A549 (cell line): Measurements from ENCODE around the gene TACC3. TPM values are rescaled to one million over a fixed set of nuclear protein-coding genes. Genes with fewer than 3 reads are reported as not detected.
A peak's percentile ranks its signal among the peaks of the same experiment; 100 is the strongest.

Experiments used
- ATAC-seq, 2 experiments: fragments of 200-7000 bp in 1 of 2; fragments of >200 bp in 1 of 2; cut with Nextera tagmentation in 1 of 2; cut with Tn5 transposase in 1 of 2; 3 replicates each; pipeline versions ENCODE4 v1.8.0 to v1.9.1; 2018 to 2020; ENCODE audit warnings: mild to moderate bottlenecking in 1 of 2, moderate library complexity in 1 of 2
- CTCF ChIA-PET: fragments of 300-600 bp; sonication (Branson Sonifier 250); formaldehyde crosslinking; extraction: SDS; loops from one replicate; lab custom pipeline; 2021; ENCODE audit warnings: antibody characterized with exemption, inconsistent platforms; lab: Yijun Ruan, JAX
- POLR2A ChIA-PET: fragments of 350-600 bp; formaldehyde crosslinking; extraction: SDS; loops from one replicate; lab custom pipeline; 2021; ENCODE audit warnings: antibody characterized with exemption, inconsistent platforms; lab: Yijun Ruan, JAX
- DNase-seq, 2 experiments: peaks; one replicate each; pipeline versions ENCODE4 v3.0.0 to v3.0.0-alpha.2; 2011 to 2016; ENCODE audit warnings: low read depth in 1 of 2, low spot score in 1 of 2
- FAIRE-seq: peaks from 2 replicates; lab custom pipeline; 2011; peaks lifted over from hg19 to GRCh38; lab: Jason Lieb, UNC
- H3K27ac ChIP-seq, 2 experiments: fragments of >200 bp; sonication (Bioruptor Twin); formaldehyde crosslinking; 3 replicates each; pipeline ENCODE4 v1.5.1; 2016 to 2017
- H3K4me1 ChIP-seq: fragments of >200 bp; sonication (Bioruptor Twin); formaldehyde crosslinking; 3 replicates; pipeline ENCODE4 v1.6.1; 2016
- H3K4me2 ChIP-seq: fragments of >200 bp; sonication (Bioruptor Twin); formaldehyde crosslinking; 3 replicates; pipeline ENCODE4 v1.6.1; 2016
- H3K4me3 ChIP-seq: fragments of >200 bp; sonication (Bioruptor Twin); formaldehyde crosslinking; 3 replicates; pipeline ENCODE4 v1.5.1; 2016
- H3K9me3 ChIP-seq: fragments of >200 bp; sonication (Bioruptor Twin); formaldehyde crosslinking; 3 replicates; pipeline ENCODE4 v1.6.1; 2016
- BHLHE40 ChIP-seq: IDR thresholded peaks from 2 replicates; pipeline ENCODE4 v1.6.1; 2012; ENCODE audit warnings: low read depth, low read length, inconsistent platforms
- CBX2 ChIP-seq: fragments of 200-600 bp; sonication (generic); IDR thresholded peaks from 2 replicates; pipeline ENCODE4 v1.6.1; 2016; ENCODE audit warnings: low read depth, mild to moderate bottlenecking, borderline replicate concordance
- CBX8 ChIP-seq: fragments of 200-600 bp; sonication (generic); IDR thresholded peaks from 2 replicates; pipeline ENCODE4 v1.6.1; 2016
- CEBPB ChIP-seq, 2 experiments: fragments of >200 bp in 1 of 2; sonication (Bioruptor Twin) in 1 of 2; formaldehyde crosslinking in 1 of 2; IDR thresholded peaks; 2 replicates each; pipeline ENCODE4 v1.6.1; 2012 to 2016
- CHD4 ChIP-seq: fragments of 200-600 bp; sonication (generic); IDR thresholded peaks from 2 replicates; pipeline ENCODE4 v1.6.1; 2016; ENCODE audit warnings: antibody characterized with exemption, mild to moderate bottlenecking, borderline replicate concordance
- EHMT2 ChIP-seq: fragments of 200-600 bp; sonication (generic); IDR thresholded peaks from 2 replicates; pipeline ENCODE4 v1.6.1; 2016; ENCODE audit warnings: antibody characterized with exemption, low read depth, mild to moderate bottlenecking, moderate library complexity
- EP300 ChIP-seq, 2 experiments: fragments of >200 bp; sonication (Bioruptor Twin); formaldehyde crosslinking; IDR thresholded peaks; 2 replicates in 1 of 2; 3 replicates in 1 of 2; pipeline ENCODE4 v1.6.1; 2016 to 2017
- ESRRA ChIP-seq: fragments of 150-350 bp; IDR thresholded peaks from 2 replicates; pipeline ENCODE4 v1.6.1; 2014; ENCODE audit warnings: mild to moderate bottlenecking, low read length, borderline replicate concordance
- FOSL2 ChIP-seq, 2 experiments: fragments of 450-650 bp in 1 of 2; fragments of >200 bp in 1 of 2; sonication (Bioruptor Twin) in 1 of 2; formaldehyde crosslinking; IDR thresholded peaks; 2 replicates each; pipeline versions ENCODE4 v1.5.0 to v1.6.1; 2016 to 2020; ENCODE audit warnings: mild to moderate bottlenecking in 1 of 2, moderate library complexity in 1 of 2
- FOXS1 ChIP-seq: fragments of 250-450 bp; sonication (Bioruptor Pico); IDR thresholded peaks from 2 replicates; pipeline ENCODE4 v1.5.0; 2020; ENCODE audit warnings: mild to moderate bottlenecking, moderate library complexity
- HEYL ChIP-seq: fragments of 250-450 bp; sonication (Bioruptor Pico); IDR thresholded peaks from 2 replicates; pipeline ENCODE4 v1.8.0; 2021; ENCODE audit warnings: mild to moderate bottlenecking, moderate library complexity
- HOXA7 ChIP-seq: fragments of 250-450 bp; sonication (Bioruptor Pico); IDR thresholded peaks from 2 replicates; pipeline ENCODE4 v1.5.0; 2020; ENCODE audit warnings: mild to moderate bottlenecking, moderate library complexity
- KDM1A ChIP-seq: fragments of 200-600 bp; sonication (generic); IDR thresholded peaks from 2 replicates; pipeline ENCODE4 v1.6.1; 2016; ENCODE audit warnings: low read depth, mild to moderate bottlenecking
- KDM5A ChIP-seq: fragments of 200-600 bp; sonication (generic); IDR thresholded peaks from 2 replicates; pipeline ENCODE4 v1.6.1; 2016; ENCODE audit warnings: antibody characterized with exemption, mild to moderate bottlenecking
- MAFK ChIP-seq: fragments of 450-650 bp; IDR thresholded peaks from 2 replicates; pipeline ENCODE4 v1.6.1; 2014; ENCODE audit not compliant: partially characterized antibody
- MAZ ChIP-seq: fragments of 150-350 bp; IDR thresholded peaks from 2 replicates; pipeline ENCODE4 v1.6.1; 2014; ENCODE audit warnings: antibody characterized with exemption, low read depth, low read length, borderline replicate concordance
- NFE2L2 ChIP-seq: fragments of 150-350 bp; conservative IDR thresholded peaks from 2 replicates; pipeline ENCODE4 v1.6.1; 2014; ENCODE audit warnings: low read length
- NR3C1 ChIP-seq: fragments of >200 bp; sonication (Bioruptor Twin); formaldehyde crosslinking; IDR thresholded peaks from 3 replicates; pipeline ENCODE4 v1.6.1; 2017
- PHF8 ChIP-seq: fragments of 200-600 bp; sonication (generic); IDR thresholded peaks from 2 replicates; pipeline ENCODE4 v1.6.1; 2016; ENCODE audit warnings: low read depth, mild to moderate bottlenecking, antibody characterized with exemption, moderate library complexity, borderline replicate concordance
- POLR2A ChIP-seq: IDR thresholded peaks from 2 replicates; pipeline ENCODE4 v1.6.1; 2012; ENCODE audit warnings: mild to moderate bottlenecking, low read length
- RCOR1 ChIP-seq: fragments of 150-350 bp; IDR thresholded peaks from 2 replicates; pipeline ENCODE4 v1.6.1; 2014; ENCODE audit warnings: antibody characterized with exemption, low read length, low read depth
- RNF2 ChIP-seq: fragments of 200-600 bp; sonication (generic); IDR thresholded peaks from 2 replicates; pipeline ENCODE4 v1.6.1; 2016; ENCODE audit warnings: low read depth, mild to moderate bottlenecking, antibody characterized with exemption, moderate library complexity, borderline replicate concordance
- SMC3 ChIP-seq: fragments of >200 bp; sonication (Bioruptor Twin); formaldehyde crosslinking; IDR thresholded peaks from 3 replicates; pipeline ENCODE4 v1.6.1; 2018; ENCODE audit warnings: inconsistent platforms
- SREBF2 ChIP-seq: fragments of 450-650 bp; IDR thresholded peaks from 2 replicates; pipeline ENCODE4 v1.6.1; 2014; ENCODE audit warnings: mild to moderate bottlenecking, moderate library complexity
- TP53 ChIP-seq: fragments of 250-450 bp; sonication (Bioruptor Pico); IDR thresholded peaks from 2 replicates; pipeline ENCODE4 v1.5.0; 2021; ENCODE audit warnings: mild to moderate bottlenecking, moderate library complexity
- ZC3H11A ChIP-seq: fragments of 450-650 bp; IDR thresholded peaks from 2 replicates; pipeline ENCODE4 v1.6.1; 2014; ENCODE audit warnings: antibody characterized with exemption, mild to moderate bottlenecking
- WGBS: methylation state at CpG from one replicate; pipeline ENCODE4 v1.1.6; 2017; ENCODE audit errors: missing lambda C conversion rate; 5-methylcytosine and 5-hydroxymethylcytosine counted together
- polyA plus RNA-seq, 4 experiments: library from polyadenylated mRNA; depleted of rRNA in 3 of 4; stranded (reverse); fragments of >200 nt; fragmentation: RNase III in 1 of 4; extraction: RNeasy Plus Mini Kit Qiagen cat#74134 plus additional on column Dnase treatment in 1 of 4; gene quantifications; 2 replicates in 3 of 4; 3 replicates in 1 of 4; pipeline ENCODE4 v1.2.3, GENCODE V29; 2011 to 2017
- TF ChIP-seq, protein P1 (sequence below): fragments of 250-450 bp; sonication (Bioruptor Pico); IDR thresholded peaks from 2 replicates; pipeline ENCODE4 v1.5.0; 2020; ENCODE audit warnings: low read depth, mild to moderate bottlenecking, moderate library complexity
- TF ChIP-seq, protein P2 (sequence below): fragments of 250-450 bp; sonication (Bioruptor Pico); IDR thresholded peaks from 2 replicates; pipeline ENCODE4 v1.5.0; 2021; ENCODE audit warnings: mild to moderate bottlenecking, moderate library complexity, borderline replicate concordance
- TF ChIP-seq, protein P3 (sequence below): fragments of 450-650 bp; IDR thresholded peaks from 2 replicates; pipeline ENCODE4 v1.6.1; 2014; ENCODE audit warnings: antibody characterized with exemption

TACC3 gene
- polyA plus RNA-seq, 2 of the 4 experiments (the other 2 are of a cell fraction), result 25.9 to 70.6 TPM

- 77% methylated on average over 23 of the region's 25 CpGs for WGBS
- ATAC-seq (peak in 1 of 2 experiments; percentile 19; a peak in 2 of 6 replicates), DNase-seq (no peak), FAIRE-seq (no peak)
- CTCF ChIA-PET, result interaction anchor here (0.5 to 1.6 kb wide), 2 partner anchors 47 to 95 kb away, joined by 4 read pairs; no protein-coding TSS in a partner anchor
- Histone ChIP-seq H3K4me3 (no peak overlapping the region), H3K27ac (no peak overlapping the region), H3K4me2 (no peak overlapping the region), H3K9me3 (no peaks in the 10 kb centered on the region), H3K4me1 (no peaks in the 10 kb centered on the region)
- POLR2A ChIA-PET, result no interaction called here
- TF ChIP-seq, protein P1, sequence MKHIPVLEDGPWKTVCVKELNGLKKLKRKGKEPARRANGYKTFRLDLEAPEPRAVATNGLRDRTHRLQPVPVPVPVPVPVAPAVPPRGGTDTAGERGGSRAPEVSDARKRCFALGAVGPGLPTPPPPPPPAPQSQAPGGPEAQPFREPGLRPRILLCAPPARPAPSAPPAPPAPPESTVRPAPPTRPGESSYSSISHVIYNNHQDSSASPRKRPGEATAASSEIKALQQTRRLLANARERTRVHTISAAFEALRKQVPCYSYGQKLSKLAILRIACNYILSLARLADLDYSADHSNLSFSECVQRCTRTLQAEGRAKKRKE (CRISPR knock-in tag), result no peak
- TF ChIP-seq FOSL2 (IDR thresholded peaks at IDR 0.05) (no peak), FOSL2 (CRISPR knock-in tag; IDR thresholded peaks at IDR 0.05) (no peak), NFE2L2 (peak; percentile 64), KDM1A (no peak), TP53 (CRISPR knock-in tag) (no peak), BHLHE40 (no peak), ESRRA (no peak), SMC3 (no peak), RNF2 (no peak), EHMT2 (no peak), HEYL (no peak), ZC3H11A (no peak), EP300 (IDR thresholded peaks at IDR 0.05) (no peak), MAFK (peak; percentile 40), MAZ (no peak)
- TF ChIP-seq, protein P2, sequence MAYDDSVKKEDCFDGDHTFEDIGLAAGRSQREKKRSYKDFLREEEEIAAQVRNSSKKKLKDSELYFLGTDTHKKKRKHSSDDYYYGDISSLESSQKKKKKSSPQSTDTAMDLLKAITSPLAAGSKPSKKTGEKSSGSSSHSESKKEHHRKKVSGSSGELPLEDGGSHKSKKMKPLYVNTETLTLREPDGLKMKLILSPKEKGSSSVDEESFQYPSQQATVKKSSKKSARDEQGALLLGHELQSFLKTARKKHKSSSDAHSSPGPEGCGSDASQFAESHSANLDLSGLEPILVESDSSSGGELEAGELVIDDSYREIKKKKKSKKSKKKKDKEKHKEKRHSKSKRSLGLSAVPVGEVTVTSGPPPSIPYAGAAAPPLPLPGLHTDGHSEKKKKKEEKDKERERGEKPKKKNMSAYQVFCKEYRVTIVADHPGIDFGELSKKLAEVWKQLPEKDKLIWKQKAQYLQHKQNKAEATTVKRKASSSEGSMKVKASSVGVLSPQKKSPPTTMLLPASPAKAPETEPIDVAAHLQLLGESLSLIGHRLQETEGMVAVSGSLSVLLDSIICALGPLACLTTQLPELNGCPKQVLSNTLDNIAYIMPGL (CRISPR knock-in tag), result no peak
Measured at GRCh38 chr4:1676605-1677525, 44.5 kb upstream of the TACC3 start.

DNA sequence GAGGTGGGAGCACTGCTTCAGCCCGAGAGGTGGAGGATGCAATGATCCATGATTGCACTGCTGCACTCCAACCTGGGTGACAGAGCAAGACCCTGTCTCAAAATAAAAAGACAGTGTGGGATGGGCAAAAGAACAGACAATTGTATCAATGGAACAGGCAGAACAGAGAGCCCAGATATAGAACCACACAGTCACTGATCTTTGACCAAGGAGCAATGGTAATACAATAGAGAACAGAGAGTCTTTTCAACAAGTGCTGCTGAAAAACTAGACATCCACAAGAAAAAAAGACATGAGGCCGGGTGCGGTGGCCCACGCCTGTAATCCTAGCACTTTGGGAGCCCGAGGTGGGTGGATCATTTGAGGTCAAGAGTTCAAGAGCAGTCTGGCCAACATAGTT lies 43.1 kb upstream of the TACC3 start:
- FAIRE-seq, result no peak
- TF ChIP-seq, protein P3, sequence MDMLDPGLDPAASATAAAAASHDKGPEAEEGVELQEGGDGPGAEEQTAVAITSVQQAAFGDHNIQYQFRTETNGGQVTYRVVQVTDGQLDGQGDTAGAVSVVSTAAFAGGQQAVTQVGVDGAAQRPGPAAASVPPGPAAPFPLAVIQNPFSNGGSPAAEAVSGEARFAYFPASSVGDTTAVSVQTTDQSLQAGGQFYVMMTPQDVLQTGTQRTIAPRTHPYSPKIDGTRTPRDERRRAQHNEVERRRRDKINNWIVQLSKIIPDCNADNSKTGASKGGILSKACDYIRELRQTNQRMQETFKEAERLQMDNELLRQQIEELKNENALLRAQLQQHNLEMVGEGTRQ, result no peak
- TF ChIP-seq, protein P1 (CRISPR knock-in tag), result no peak
- TF ChIP-seq POLR2A, result no peak
- no peak for TF ChIP-seq SREBF2
- TF ChIP-seq KDM1A, result no peak
- no peak for TF ChIP-seq TP53 (CRISPR knock-in tag)
- TF ChIP-seq EHMT2, result no peak
- no peak for TF ChIP-seq CEBPB (IDR thresholded peaks at IDR 0.05)
- no peak for TF ChIP-seq NR3C1
- TF ChIP-seq PHF8, result no peak
- TF ChIP-seq, protein P2 (CRISPR knock-in tag), result no peak
- TF ChIP-seq CHD4, result no peak
- no peak for TF ChIP-seq CBX2
- TF ChIP-seq CBX8, result no peak
- no peak for TF ChIP-seq SMC3
- no peak for TF ChIP-seq FOXS1 (CRISPR knock-in tag)
- TF ChIP-seq RCOR1, result no peak
- no peak for TF ChIP-seq KDM5A
- no peak for TF ChIP-seq HOXA7 (CRISPR knock-in tag)
- TF ChIP-seq ESRRA, result no peak
- CTCF ChIA-PET, result interaction anchor here (1.3 to 1.6 kb wide), 2 partner anchors 30 to 49 kb away, joined by 3 to 4 read pairs; no protein-coding TSS in a partner anchor
- 74% methylated on average over 5 of the region's 5 CpGs for WGBS
- no peak for DNase-seq
- Histone ChIP-seq H3K9me3 (no peaks in the 10 kb centered on the region), H3K4me3 (no peak overlapping the region), H3K4me2 (no peak overlapping the region), H3K4me1 (no peaks in the 10 kb centered on the region), H3K27ac (no peak overlapping the region)
- POLR2A ChIA-PET, result no interaction called here
- no peak for ATAC-seq
